OCI-LY1 (cell line): ENCODE data around the gene KCNH2.

ENCODE experiments used
- H2AFZ ChIP-seq: fragments of 200-600 bp; sonication (generic), shearing (Covaris generic); 2 replicates; pipeline ENCODE4 v1.6.0; 2014; ENCODE audit warnings: antibody characterized with exemption, mild to moderate bottlenecking, low read length
- H3F3A ChIP-seq: fragments of 200-600 bp; sonication (generic), shearing (Covaris generic); 2 replicates; pipeline ENCODE4 v1.6.0; 2014; ENCODE audit warnings: mild to moderate bottlenecking, antibody characterized with exemption, low read length, moderate library complexity; ENCODE audit not compliant: insufficient read depth
- H3K27ac ChIP-seq: fragments of 200-600 bp; sonication (generic); 2 replicates; pipeline ENCODE4 v1.5.1; 2014; ENCODE audit warnings: low read length, mixed run types, mild to moderate bottlenecking, low read depth; ENCODE audit not compliant: poor library complexity, severe bottlenecking
- H3K27me3 ChIP-seq: fragments of 200-600 bp; sonication (generic); 2 replicates; pipeline ENCODE4 v1.6.0; 2014; ENCODE audit warnings: antibody characterized with exemption, mild to moderate bottlenecking, low read length, moderate library complexity; ENCODE audit not compliant: insufficient read depth
- H3K36me3 ChIP-seq: fragments of 200-600 bp; sonication (generic); 2 replicates; pipeline ENCODE4 v1.6.1; 2014; ENCODE audit warnings: mild to moderate bottlenecking, antibody characterized with exemption, low read length, moderate library complexity, mixed read lengths; ENCODE audit not compliant: insufficient read depth
- H3K4me1 ChIP-seq: fragments of 200-600 bp; sonication (generic); 2 replicates; pipeline ENCODE4 v1.5.1; 2014; ENCODE audit warnings: mild to moderate bottlenecking, low read length, moderate library complexity; ENCODE audit not compliant: insufficient read depth, severe bottlenecking
- H3K4me2 ChIP-seq: fragments of 200-600 bp; sonication (generic), shearing (Covaris generic); 2 replicates; pipeline ENCODE4 v1.6.1; 2014; ENCODE audit warnings: low read length
- H3K4me3 ChIP-seq: fragments of 200-600 bp; sonication (generic); 2 replicates; pipeline ENCODE4 v1.5.1; 2014; ENCODE audit warnings: low read length, low read depth, mild to moderate bottlenecking, mixed read lengths; ENCODE audit not compliant: poor library complexity, severe bottlenecking
- H3K79me2 ChIP-seq: fragments of 200-600 bp; shearing (Covaris generic); 2 replicates; pipeline ENCODE4 v1.6.1; 2016; ENCODE audit warnings: mixed run types, low read length, mixed read lengths; ENCODE audit not compliant: insufficient read depth
- H3K9ac ChIP-seq: fragments of 200-600 bp; sonication (generic), shearing (Covaris generic); 2 replicates; pipeline ENCODE4 v1.6.1; 2014; ENCODE audit warnings: mild to moderate bottlenecking, low read length, mixed read lengths
- H3K9me2 ChIP-seq: fragments of 200-600 bp; sonication (generic), shearing (Covaris generic); 2 replicates; pipeline ENCODE4 v1.6.1; 2014; ENCODE audit warnings: low read depth, mild to moderate bottlenecking, low read length, mixed read lengths
- H3K9me3 ChIP-seq: fragments of 200-600 bp; shearing (Covaris generic); 2 replicates; pipeline ENCODE4 v1.6.1; 2014; ENCODE audit warnings: low read length, mixed read lengths
- H4K20me1 ChIP-seq: fragments of 200-600 bp; sonication (generic), shearing (Covaris generic); 2 replicates; pipeline ENCODE4 v1.6.0; 2016; ENCODE audit warnings: mild to moderate bottlenecking, low read length; ENCODE audit not compliant: insufficient read depth
- CTCF ChIP-seq: fragments of 200-600 bp; sonication (generic), shearing (Covaris generic); IDR thresholded peaks from 2 replicates; pipeline ENCODE4 v1.5.1; 2017; ENCODE audit warnings: mild to moderate bottlenecking, antibody characterized with exemption, low read length, moderate library complexity, mixed read lengths
- EZH2 ChIP-seq: fragments of 200-600 bp; sonication (generic), shearing (Covaris generic); IDR thresholded peaks from 2 replicates; pipeline ENCODE4 v1.8.0; 2017; ENCODE audit warnings: borderline replicate concordance, mixed run types, mild to moderate bottlenecking, antibody characterized with exemption, low read length, moderate library complexity, mixed read lengths

The KCNH2 gene

GRCh38 chr7:150949971-150950491 lies 28.1 kb downstream of the KCNH2 start:
- Histone ChIP-seq H3F3A (no peaks in the 10 kb centered on the region), H3K4me3 (no peak overlapping the region), H3K4me1 (no peaks in the 10 kb centered on the region), H3K79me2 (no peaks in the 10 kb centered on the region), H3K36me3 (no peaks in the 10 kb centered on the region), H3K9me2 (no peaks in the 10 kb centered on the region), H2AFZ (no peak overlapping the region), H3K27me3 (peaks cover under 1% of the 10 kb centered on the region; the same call in 1 of the 2 replicates), H3K27ac (no peak overlapping the region), H3K9ac (no peak overlapping the region), H3K9me3 (no peaks in the 10 kb centered on the region), H4K20me1 (no peaks in the 10 kb centered on the region), H3K4me2 (no peak overlapping the region)
- TF ChIP-seq CTCF = no peak

- H3K4me2 ChIP-seq = no peak overlapping the region
Measured at GRCh38 chr7:150949564-150949963, 28.6 kb downstream of the KCNH2 start.

GRCh38 chr7:150948791-150949251 lies 29.3 kb downstream of the KCNH2 start:
- Histone ChIP-seq H3K27ac (no peak overlapping the region), H3K9ac (no peak overlapping the region), H4K20me1 (no peaks in the 10 kb centered on the region), H3K9me3 (no peaks in the 10 kb centered on the region), H3K9me2 (no peaks in the 10 kb centered on the region), H3K4me1 (no peaks in the 10 kb centered on the region), H3K4me2 (no peak overlapping the region), H3K36me3 (no peaks in the 10 kb centered on the region), H3F3A (no peaks in the 10 kb centered on the region), H3K4me3 (no peak overlapping the region), H3K27me3 (peaks cover 7% of the 10 kb centered on the region; the same call in 1 of the 2 replicates), H2AFZ (no peak overlapping the region), H3K79me2 (no peaks in the 10 kb centered on the region)
- TF ChIP-seq CTCF (no peak), EZH2 (no peak)

More at GRCh38 chr7:150949564-150949963, 28.6 kb downstream of the KCNH2 start:
- TF ChIP-seq EZH2 = no peak
- TF ChIP-seq CTCF = no peak
- no peaks in the 10 kb centered on the region for H3F3A ChIP-seq
- H3K9me2 ChIP-seq = no peaks in the 10 kb centered on the region
- H3K9ac ChIP-seq = no peak overlapping the region
- peaks cover 5% of the 10 kb centered on the region; the same call in 1 of the 2 replicates for H3K27me3 ChIP-seq
- no peak overlapping the region for H3K4me3 ChIP-seq
- H4K20me1 ChIP-seq = no peaks in the 10 kb centered on the region
- no peak overlapping the region for H3K27ac ChIP-seq
- H3K9me3 ChIP-seq = no peaks in the 10 kb centered on the region
- H3K36me3 ChIP-seq = no peaks in the 10 kb centered on the region
- H3K4me1 ChIP-seq = no peaks in the 10 kb centered on the region
- no peaks in the 10 kb centered on the region for H3K79me2 ChIP-seq
- no peak overlapping the region for H2AFZ ChIP-seq
